Gastrocnemius medialis (tissue), 4 donors: ENCODE measurements around the gene MFSD6L. TPM values are rescaled to one million over a fixed set of nuclear protein-coding genes. Genes with fewer than 3 reads are reported as not detected.
"Not testable (repeated sequence)": the region's sequence is repeated elsewhere in the genome, so short reads cannot be mapped to it uniquely, and the experiment has no call there.

Source experiments
- ATAC-seq, 2 donors: fragments of 150-250 bp; one replicate each; pipeline ENCODE4 v1.9.1; 2016
- DNase-seq, 2 donors: peaks; one replicate each; pipeline ENCODE4 v3.0.0-alpha.2; 2019
- H3K27ac ChIP-seq, 4 donors: fragments of 200-600 bp; sonication (generic); 1 replicate in 1 of 4; 2 replicates in 3 of 4; pipeline ENCODE4 v1.5.1; 2016 to 2018; ENCODE audit warnings: mild to moderate bottlenecking in 2 of 4, moderate library complexity in 1 of 4
- H3K27me3 ChIP-seq, 3 donors: fragments of 200-600 bp; sonication (generic) in 2 of 3; 1 replicate in 1 of 3; 2 replicates in 2 of 3; pipeline versions ENCODE4 v1.5.1 to v1.6.0; 2016 to 2019; ENCODE audit warnings: mild to moderate bottlenecking in 1 of 3, moderate library complexity in 1 of 3
- H3K36me3 ChIP-seq, 2 donors: fragments of 200-600 bp; sonication (generic) in 1 of 2; one replicate each; pipeline ENCODE4 v1.5.1; 2017 to 2018
- H3K4me1 ChIP-seq, 2 donors: fragments of 200-600 bp; sonication (generic) in 1 of 2; one replicate each; pipeline ENCODE4 v1.5.1; 2016 to 2017; ENCODE audit warnings: mild to moderate bottlenecking in 2 of 2
- H3K4me3 ChIP-seq, 4 donors: fragments of 200-600 bp; sonication (generic) in 3 of 4; 1 replicate in 1 of 4; 2 replicates in 3 of 4; pipeline ENCODE4 v1.5.1; 2016 to 2019; ENCODE audit warnings: mild to moderate bottlenecking in 2 of 4
- H3K9me3 ChIP-seq, 3 donors: fragments of 200-600 bp; sonication (generic) in 2 of 3; 1 replicate in 1 of 3; 2 replicates in 2 of 3; pipeline ENCODE4 v1.5.1; 2016 to 2019
- POLR2A ChIP-seq, 2 donors: fragments of 450-650 bp; IDR thresholded peaks; one replicate each; pipeline ENCODE4 v1.6.1; 2017; ENCODE audit warnings: antibody characterized with exemption in 2 of 2, mild to moderate bottlenecking in 2 of 2, moderate library complexity in 2 of 2
- in situ Hi-C, 4 donors: fragments of 200-750 bp; cut with MboI; loops; one replicate each; pipeline versions ENCODE4 v1.15.0 to v1.8.0; 2017; ENCODE audit warnings: low sequenced_read_pairs in 4 of 4
- intact Hi-C: fragments of 100-400 bp; cut with DNase I; formaldehyde crosslinking; loops from one replicate; pipeline ENCODE4 v1.15.1; 2023; ENCODE audit warnings: low total_unique reads
- total RNA-seq, 4 donors: library from RNA; depleted of rRNA; stranded (reverse); fragments of >200 nt; gene quantifications; one replicate each; pipeline versions ENCODE4 v1.1.0 to v1.2.3, GENCODE V29; 2016
- TF ChIP-seq, protein P1 (sequence below), 5 experiments: fragments of 450-650 bp in 3 of 5; fragments of 200-600 bp in 2 of 5; sonication (generic) in 2 of 5; IDR thresholded peaks in 4 of 5; conservative IDR thresholded peaks in 1 of 5; 1 replicate in 4 of 5; 2 replicates in 1 of 5; pipeline ENCODE4 v1.5.1; 2016 to 2019; ENCODE audit warnings: antibody characterized with exemption in 5 of 5, mild to moderate bottlenecking in 3 of 5, moderate library complexity in 3 of 5

MFSD6L gene
- total RNA-seq, 4 donors from 2014 or later: not detected

DNA sequence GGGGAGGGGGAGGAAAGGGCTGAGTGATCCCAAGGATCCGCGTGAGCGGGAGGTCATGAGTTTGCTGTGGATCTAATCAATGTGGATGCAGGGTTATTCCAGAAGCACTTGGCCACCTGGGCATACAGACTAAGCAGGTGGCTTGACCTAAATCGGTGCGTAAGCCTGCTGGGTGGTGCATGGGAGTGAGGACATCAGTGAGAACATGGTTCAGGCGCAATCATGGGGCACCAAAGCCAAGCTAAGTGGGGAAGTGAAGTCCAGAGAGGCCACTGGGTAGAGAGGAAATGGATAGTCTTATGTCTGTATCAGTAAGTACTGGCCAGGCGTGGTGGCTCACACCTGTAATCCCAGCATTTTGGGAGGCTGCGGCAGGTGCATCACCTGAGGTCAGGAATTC lies 18.9 kb upstream of the MFSD6L start:
- no peak for DNase-seq
- Histone ChIP-seq H3K9me3 (no peaks in the 10 kb centered on the region), H3K27me3 (no peaks in the 10 kb centered on the region), H3K27ac (no peak overlapping the region), H3K36me3 (no peaks in the 10 kb centered on the region), H3K4me1 (no peaks in the 10 kb centered on the region), H3K4me3 (no peak overlapping the region)
- intact Hi-C loops (no loop called here), in situ Hi-C loops (loop anchor here in 1 of 4 donors (25.0 kb wide), 1 partner anchor 106 kb away; no protein-coding TSS in a partner anchor)
- TF ChIP-seq POLR2A (IDR thresholded peaks at IDR 0.05): no peak
- TF ChIP-seq, protein P1, sequence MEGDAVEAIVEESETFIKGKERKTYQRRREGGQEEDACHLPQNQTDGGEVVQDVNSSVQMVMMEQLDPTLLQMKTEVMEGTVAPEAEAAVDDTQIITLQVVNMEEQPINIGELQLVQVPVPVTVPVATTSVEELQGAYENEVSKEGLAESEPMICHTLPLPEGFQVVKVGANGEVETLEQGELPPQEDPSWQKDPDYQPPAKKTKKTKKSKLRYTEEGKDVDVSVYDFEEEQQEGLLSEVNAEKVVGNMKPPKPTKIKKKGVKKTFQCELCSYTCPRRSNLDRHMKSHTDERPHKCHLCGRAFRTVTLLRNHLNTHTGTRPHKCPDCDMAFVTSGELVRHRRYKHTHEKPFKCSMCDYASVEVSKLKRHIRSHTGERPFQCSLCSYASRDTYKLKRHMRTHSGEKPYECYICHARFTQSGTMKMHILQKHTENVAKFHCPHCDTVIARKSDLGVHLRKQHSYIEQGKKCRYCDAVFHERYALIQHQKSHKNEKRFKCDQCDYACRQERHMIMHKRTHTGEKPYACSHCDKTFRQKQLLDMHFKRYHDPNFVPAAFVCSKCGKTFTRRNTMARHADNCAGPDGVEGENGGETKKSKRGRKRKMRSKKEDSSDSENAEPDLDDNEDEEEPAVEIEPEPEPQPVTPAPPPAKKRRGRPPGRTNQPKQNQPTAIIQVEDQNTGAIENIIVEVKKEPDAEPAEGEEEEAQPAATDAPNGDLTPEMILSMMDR (IDR thresholded peaks at IDR 0.05 in 4 of 5, conservative IDR thresholded peaks at IDR 0.05 in 1 of 5): no peak
- ATAC-seq: no peak

DNA sequence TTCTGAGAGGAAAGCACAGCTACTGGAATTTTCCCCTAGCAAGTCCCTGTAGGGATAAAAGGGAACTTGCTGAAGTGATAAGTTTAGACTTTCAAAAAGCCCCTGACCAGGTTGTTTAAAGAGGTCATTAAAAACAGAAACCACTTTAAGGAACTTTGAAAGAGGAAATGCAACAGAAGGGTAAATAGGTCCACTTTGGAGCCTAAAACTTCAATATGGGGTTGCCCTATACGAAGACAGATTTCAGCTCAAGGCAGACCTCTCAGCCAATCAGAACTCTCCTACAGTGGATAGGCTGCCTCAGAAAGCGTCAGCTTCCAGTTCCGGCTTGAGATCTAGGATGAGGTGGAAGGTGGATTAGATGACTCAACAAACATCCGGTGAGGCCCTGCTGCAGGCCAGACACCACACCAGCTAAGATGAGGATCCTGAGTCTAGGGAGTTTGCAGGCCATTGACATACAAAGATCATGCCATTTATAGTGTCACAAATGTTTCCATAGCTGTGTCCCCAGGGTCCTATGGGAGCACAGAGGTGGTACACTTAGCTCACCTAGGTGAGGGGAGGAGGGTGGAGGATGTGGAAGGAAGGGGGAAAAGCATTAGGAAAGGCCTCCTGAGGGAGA lies 7.9 kb upstream of the MFSD6L start:
- intact Hi-C loops: no loop called here
- in situ Hi-C loops: loop anchor here in 1 of 4 donors (25.0 kb wide), 1 partner anchor 95 kb away; no protein-coding TSS in a partner anchor
- ATAC-seq: no peak
- H3K27me3 ChIP-seq: no peaks in the 10 kb centered on the region
- TF ChIP-seq, protein P1 (IDR thresholded peaks at IDR 0.05 in 4 of 5, conservative IDR thresholded peaks at IDR 0.05 in 1 of 5): no peak
- TF ChIP-seq POLR2A (IDR thresholded peaks at IDR 0.05): no peak
- no peak overlapping the region for H3K4me3 ChIP-seq
- H3K4me1 ChIP-seq: no peaks in the 10 kb centered on the region
- no peak for DNase-seq
- no peaks in the 10 kb centered on the region for H3K9me3 ChIP-seq
- no peak overlapping the region for H3K27ac ChIP-seq
- no peaks in the 10 kb centered on the region for H3K36me3 ChIP-seq

DNA sequence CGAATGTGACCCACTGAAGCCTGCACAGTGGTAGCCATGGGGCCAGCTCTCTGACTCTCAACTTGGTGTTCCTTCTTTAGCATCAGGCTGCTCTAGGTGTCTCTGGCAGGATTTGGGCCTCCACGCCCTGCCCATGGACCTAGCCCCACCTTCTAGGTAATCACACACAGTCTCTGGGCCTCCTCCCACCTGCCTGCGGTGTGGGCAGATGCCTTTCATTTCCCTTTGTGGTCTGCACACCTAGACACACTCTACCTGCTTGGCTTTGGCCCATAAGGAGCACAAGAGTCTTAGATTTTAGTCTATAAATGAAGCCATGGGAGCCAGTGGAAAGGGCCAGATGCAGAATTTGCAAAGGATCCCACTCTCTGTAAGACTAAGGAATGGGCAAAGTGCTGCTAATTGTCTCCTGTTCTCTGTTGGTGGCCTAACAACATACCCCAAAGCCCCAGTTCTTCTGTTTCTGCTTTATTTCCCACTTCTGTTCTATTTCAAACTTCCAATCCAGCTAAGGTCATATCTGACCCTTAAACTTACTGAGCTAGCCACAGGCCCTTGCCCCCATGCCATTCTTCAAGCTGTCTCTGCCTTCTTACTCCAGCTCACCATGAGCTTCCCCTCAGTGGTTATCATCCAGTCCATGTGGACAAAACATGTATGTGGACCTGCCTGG lies 7.2 kb upstream of the MFSD6L start:
- H3K4me1 ChIP-seq: no peaks in the 10 kb centered on the region
- H3K9me3 ChIP-seq: no peaks in the 10 kb centered on the region
- no peaks in the 10 kb centered on the region for H3K36me3 ChIP-seq
- intact Hi-C loops: no loop called here
- in situ Hi-C loops: loop anchor here in 1 of 4 donors (25.0 kb wide), 1 partner anchor 94 kb away; no protein-coding TSS in a partner anchor
- no peak overlapping the region for H3K4me3 ChIP-seq
- ATAC-seq: no peak
- no peak for DNase-seq
- TF ChIP-seq POLR2A (IDR thresholded peaks at IDR 0.05): no peak
- TF ChIP-seq, protein P1 (IDR thresholded peaks at IDR 0.05 in 4 of 5, conservative IDR thresholded peaks at IDR 0.05 in 1 of 5): no peak
- H3K27ac ChIP-seq: no peak overlapping the region
- no peaks in the 10 kb centered on the region for H3K27me3 ChIP-seq

DNA sequence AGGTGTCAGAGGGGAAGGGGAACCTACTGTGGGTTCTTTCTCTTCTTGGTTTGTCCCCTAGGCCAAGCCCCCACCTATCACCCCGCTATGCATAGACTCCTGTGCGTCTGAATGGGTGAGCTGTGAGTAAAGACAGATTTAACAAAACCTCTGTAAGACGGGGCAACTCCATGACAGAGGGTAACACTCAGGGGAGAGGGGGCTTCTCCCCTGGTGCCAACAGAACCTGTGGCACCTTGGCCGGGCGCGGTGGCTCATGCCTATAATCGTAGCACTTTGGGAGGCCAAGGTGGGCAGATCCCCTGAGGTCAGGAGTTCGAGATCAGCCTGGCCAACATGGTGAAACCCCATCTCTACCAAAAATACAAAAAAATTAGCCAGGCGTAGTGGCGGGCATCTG lies 6.2 kb upstream of the MFSD6L start:
- in situ Hi-C loops: loop anchor here in 1 of 4 donors (25.0 kb wide), 1 partner anchor 93 kb away; no protein-coding TSS in a partner anchor
- H3K27ac ChIP-seq, H3K27me3 ChIP-seq, H3K4me3 ChIP-seq, DNase-seq, ATAC-seq, H3K4me1 ChIP-seq, H3K9me3 ChIP-seq, H3K36me3 ChIP-seq, intact Hi-C loops: not testable (repeated sequence)
